ENCODE data around the gene TGFB1I1. TPM values are rescaled to one million over a fixed set of nuclear protein-coding genes. Genes with fewer than 3 reads are reported as not detected.
"Not testable (repeated sequence)": the region's sequence is repeated elsewhere in the genome, so short reads cannot be mapped to it uniquely, and the experiment has no call there.

The TGFB1I1 gene
- total RNA-seq, 1 experiment from 2014 or later = 4.3 TPM

DNA sequence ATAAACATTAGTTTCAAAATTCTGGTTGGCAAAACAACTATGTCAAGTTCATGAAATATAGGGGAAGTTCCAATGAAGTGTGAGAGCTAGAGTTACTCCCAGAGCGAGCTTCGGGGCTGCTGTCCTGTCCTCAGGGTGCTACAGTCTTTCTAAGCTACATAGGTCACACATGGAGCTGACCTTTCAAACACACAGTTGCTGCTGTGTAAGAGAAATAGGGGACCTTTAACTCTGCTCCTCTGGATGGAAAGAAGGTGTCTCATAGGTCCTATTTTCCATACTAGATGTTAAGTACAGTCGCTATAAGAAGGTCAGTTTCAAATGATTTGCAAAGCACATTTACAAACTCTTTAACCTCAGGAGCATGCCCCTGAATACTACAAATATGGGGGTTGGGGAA is 49.4 kb downstream of the TGFB1I1 start:
- H3K36me3 Mint-ChIP-seq = peaks cover 16% of the 10 kb centered on the region
- no peak overlapping the region for H3K4me3 Mint-ChIP-seq
- peaks cover 4% of the 10 kb centered on the region for H3K4me1 Mint-ChIP-seq
- ChIA-PET POLR2A (no interaction called here), CTCF (no interaction called here)
- DNase-seq (ENCODE audit: low spot score) (no peak), ATAC-seq (no peak)
- H3K9me3 Mint-ChIP-seq = peaks cover 19% of the 10 kb centered on the region
- H3K27ac Mint-ChIP-seq = no peak overlapping the region
- peaks cover 20% of the 10 kb centered on the region for H3K27me3 Mint-ChIP-seq (ENCODE audit: low read depth)
- TF ChIP-seq, protein P1, sequence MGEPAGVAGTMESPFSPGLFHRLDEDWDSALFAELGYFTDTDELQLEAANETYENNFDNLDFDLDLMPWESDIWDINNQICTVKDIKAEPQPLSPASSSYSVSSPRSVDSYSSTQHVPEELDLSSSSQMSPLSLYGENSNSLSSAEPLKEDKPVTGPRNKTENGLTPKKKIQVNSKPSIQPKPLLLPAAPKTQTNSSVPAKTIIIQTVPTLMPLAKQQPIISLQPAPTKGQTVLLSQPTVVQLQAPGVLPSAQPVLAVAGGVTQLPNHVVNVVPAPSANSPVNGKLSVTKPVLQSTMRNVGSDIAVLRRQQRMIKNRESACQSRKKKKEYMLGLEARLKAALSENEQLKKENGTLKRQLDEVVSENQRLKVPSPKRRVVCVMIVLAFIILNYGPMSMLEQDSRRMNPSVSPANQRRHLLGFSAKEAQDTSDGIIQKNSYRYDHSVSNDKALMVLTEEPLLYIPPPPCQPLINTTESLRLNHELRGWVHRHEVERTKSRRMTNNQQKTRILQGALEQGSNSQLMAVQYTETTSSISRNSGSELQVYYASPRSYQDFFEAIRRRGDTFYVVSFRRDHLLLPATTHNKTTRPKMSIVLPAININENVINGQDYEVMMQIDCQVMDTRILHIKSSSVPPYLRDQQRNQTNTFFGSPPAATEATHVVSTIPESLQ (CRISPR knock-in tag; IDR thresholded peaks at IDR 0.05) = no peak

DNA sequence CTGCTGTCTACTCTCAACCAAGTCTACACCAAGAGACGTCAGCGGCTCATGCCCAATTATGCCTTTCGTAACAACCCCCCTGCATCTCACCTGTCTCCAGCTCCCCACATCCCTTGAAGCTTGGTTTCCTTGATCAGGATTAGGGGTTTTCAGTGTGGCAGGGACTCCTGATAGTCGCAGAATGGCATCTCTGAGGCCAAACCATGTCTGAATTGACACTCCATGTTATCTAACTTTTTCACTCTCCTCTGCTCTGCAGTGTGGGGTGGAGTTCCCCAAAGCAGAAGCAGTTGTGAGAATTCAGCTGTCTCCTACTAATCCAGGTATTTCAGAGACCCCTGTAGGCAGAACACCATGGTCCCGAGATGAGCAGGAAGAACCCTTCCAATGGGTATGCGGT is 50.1 kb downstream of the TGFB1I1 start:
- no peak for DNase-seq (ENCODE audit: low spot score)
- Mint-ChIP-seq H3K4me1 (peaks cover 4% of the 10 kb centered on the region), H3K9me3 (peaks cover 12% of the 10 kb centered on the region), H3K4me3 (no peak overlapping the region), H3K36me3 (peaks cover 9% of the 10 kb centered on the region), H3K27me3 (ENCODE audit: low read depth) (peaks cover 22% of the 10 kb centered on the region), H3K27ac (no peak overlapping the region)
- TF ChIP-seq ZNF263 (CRISPR knock-in tag; IDR thresholded peaks at IDR 0.05; ENCODE audit: low read depth) = no peak
- TF ChIP-seq ZNF138 (CRISPR knock-in tag; conservative IDR thresholded peaks at IDR 0.05) = no peak
- no peak for TF ChIP-seq MXD4 (CRISPR knock-in tag; IDR thresholded peaks at IDR 0.05; ENCODE audit: borderline replicate concordance)
- no peak for TF ChIP-seq TCF7 (CRISPR knock-in tag; IDR thresholded peaks at IDR 0.05; ENCODE audit: low read depth)
- no peak for TF ChIP-seq RELA (CRISPR knock-in tag; IDR thresholded peaks at IDR 0.05; ENCODE audit: borderline replicate concordance)
- no peak for TF ChIP-seq FOXK1 (CRISPR knock-in tag; IDR thresholded peaks at IDR 0.05)
- TF ChIP-seq, protein P2, sequence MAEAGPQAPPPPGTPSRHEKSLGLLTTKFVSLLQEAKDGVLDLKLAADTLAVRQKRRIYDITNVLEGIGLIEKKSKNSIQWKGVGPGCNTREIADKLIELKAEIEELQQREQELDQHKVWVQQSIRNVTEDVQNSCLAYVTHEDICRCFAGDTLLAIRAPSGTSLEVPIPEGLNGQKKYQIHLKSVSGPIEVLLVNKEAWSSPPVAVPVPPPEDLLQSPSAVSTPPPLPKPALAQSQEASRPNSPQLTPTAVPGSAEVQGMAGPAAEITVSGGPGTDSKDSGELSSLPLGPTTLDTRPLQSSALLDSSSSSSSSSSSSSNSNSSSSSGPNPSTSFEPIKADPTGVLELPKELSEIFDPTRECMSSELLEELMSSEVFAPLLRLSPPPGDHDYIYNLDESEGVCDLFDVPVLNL (CRISPR knock-in tag; IDR thresholded peaks at IDR 0.05; ENCODE audit: borderline replicate concordance, low read depth) = no peak
- no peak for TF ChIP-seq TP53 (CRISPR knock-in tag; IDR thresholded peaks at IDR 0.05)
- no peak for TF ChIP-seq OVOL2 (CRISPR knock-in tag; IDR thresholded peaks at IDR 0.05; ENCODE audit: borderline replicate concordance)
- no peak for TF ChIP-seq JUN (CRISPR knock-in tag; IDR thresholded peaks at IDR 0.05)
- TF ChIP-seq, protein P3, sequence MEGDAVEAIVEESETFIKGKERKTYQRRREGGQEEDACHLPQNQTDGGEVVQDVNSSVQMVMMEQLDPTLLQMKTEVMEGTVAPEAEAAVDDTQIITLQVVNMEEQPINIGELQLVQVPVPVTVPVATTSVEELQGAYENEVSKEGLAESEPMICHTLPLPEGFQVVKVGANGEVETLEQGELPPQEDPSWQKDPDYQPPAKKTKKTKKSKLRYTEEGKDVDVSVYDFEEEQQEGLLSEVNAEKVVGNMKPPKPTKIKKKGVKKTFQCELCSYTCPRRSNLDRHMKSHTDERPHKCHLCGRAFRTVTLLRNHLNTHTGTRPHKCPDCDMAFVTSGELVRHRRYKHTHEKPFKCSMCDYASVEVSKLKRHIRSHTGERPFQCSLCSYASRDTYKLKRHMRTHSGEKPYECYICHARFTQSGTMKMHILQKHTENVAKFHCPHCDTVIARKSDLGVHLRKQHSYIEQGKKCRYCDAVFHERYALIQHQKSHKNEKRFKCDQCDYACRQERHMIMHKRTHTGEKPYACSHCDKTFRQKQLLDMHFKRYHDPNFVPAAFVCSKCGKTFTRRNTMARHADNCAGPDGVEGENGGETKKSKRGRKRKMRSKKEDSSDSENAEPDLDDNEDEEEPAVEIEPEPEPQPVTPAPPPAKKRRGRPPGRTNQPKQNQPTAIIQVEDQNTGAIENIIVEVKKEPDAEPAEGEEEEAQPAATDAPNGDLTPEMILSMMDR (IDR thresholded peaks at IDR 0.05) = no peak
- TF ChIP-seq GRHL2 (CRISPR knock-in tag; IDR thresholded peaks at IDR 0.05; ENCODE audit: insufficient replicate concordance, severe bottlenecking) = no peak
- TF ChIP-seq SMAD3 (CRISPR knock-in tag; IDR thresholded peaks at IDR 0.05; ENCODE audit: borderline replicate concordance) = no peak
- no peak for ATAC-seq
- CTCF ChIA-PET = no interaction called here
- POLR2A ChIA-PET = no interaction called here

DNA sequence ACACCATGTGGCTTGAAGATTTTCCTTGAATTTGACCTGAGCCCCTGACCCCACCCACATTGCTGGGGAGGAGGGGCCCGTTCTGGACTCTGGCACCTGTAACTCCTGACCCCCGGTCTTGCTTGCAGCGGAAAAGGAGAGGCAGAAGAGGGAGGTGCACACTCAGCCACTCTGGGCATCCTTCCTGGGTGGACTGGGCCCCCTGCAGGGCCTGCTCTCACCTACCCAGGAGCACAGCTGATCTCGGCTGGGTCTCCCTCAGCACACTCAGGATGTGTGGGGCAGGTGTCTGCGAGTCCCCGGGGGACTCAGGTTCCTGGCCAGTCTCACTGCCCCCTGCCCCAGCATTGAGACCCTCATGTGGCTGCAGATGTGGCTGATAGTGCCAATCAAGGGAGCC is 51.8 kb downstream of the TGFB1I1 start:
- Mint-ChIP-seq H3K27me3 (ENCODE audit: low read depth) (peaks cover 19% of the 10 kb centered on the region), H3K4me1 (peaks cover 17% of the 10 kb centered on the region)
- H3K9me3 Mint-ChIP-seq; H3K36me3 Mint-ChIP-seq; H3K27ac Mint-ChIP-seq; CTCF ChIA-PET; POLR2A ChIA-PET; ATAC-seq; DNase-seq (ENCODE audit: low spot score); H3K4me3 Mint-ChIP-seq: not testable (repeated sequence)

DNA sequence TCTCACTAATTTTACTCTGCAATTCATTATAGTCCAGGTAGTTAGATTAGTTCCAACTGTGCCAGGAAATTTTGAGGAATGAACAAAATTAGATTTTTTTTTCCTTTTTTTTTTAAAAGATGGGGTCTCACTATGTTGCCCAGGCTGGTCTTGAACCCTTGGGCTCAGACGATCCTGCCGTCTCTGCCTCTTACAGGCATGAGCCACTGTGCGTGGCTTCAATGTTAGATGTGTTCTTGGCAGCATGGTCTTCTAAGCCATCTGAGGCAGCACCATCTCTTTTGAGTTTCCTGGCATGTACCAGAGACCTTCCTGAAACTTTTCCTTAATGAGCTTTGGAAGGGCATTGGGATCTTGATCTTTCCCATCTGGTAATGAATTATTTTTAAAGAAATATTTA is 53.2 kb downstream of the TGFB1I1 start:
- Mint-ChIP-seq H3K4me3 (no peak overlapping the region), H3K27me3 (ENCODE audit: low read depth) (peaks cover 19% of the 10 kb centered on the region), H3K4me1 (peaks cover 26% of the 10 kb centered on the region), H3K36me3 (no peaks in the 10 kb centered on the region), H3K27ac (no peak overlapping the region), H3K9me3 (no peaks in the 10 kb centered on the region)
- ChIA-PET POLR2A (no interaction called here), CTCF (no interaction called here)
- no peak for DNase-seq (ENCODE audit: low spot score)
- ATAC-seq = no peak
- TF ChIP-seq, protein P4, sequence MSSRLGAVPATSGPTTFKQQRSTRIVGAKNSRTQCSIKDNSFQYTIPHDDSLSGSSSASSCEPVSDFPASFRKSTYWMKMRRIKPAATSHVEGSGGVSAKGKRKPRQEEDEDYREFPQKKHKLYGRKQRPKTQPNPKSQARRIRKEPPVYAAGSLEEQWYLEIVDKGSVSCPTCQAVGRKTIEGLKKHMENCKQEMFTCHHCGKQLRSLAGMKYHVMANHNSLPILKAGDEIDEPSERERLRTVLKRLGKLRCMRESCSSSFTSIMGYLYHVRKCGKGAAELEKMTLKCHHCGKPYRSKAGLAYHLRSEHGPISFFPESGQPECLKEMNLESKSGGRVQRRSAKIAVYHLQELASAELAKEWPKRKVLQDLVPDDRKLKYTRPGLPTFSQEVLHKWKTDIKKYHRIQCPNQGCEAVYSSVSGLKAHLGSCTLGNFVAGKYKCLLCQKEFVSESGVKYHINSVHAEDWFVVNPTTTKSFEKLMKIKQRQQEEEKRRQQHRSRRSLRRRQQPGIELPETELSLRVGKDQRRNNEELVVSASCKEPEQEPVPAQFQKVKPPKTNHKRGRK (CRISPR knock-in tag; IDR thresholded peaks at IDR 0.05; ENCODE audit: borderline replicate concordance) = no peak
- TF ChIP-seq ZNF219 (CRISPR knock-in tag; IDR thresholded peaks at IDR 0.05; ENCODE audit: borderline replicate concordance) = no peak
- TF ChIP-seq, protein P3 (IDR thresholded peaks at IDR 0.05) = no peak
- TF ChIP-seq HMGA2 (CRISPR knock-in tag; IDR thresholded peaks at IDR 0.05) = no peak
- no peak for TF ChIP-seq ELF4 (CRISPR knock-in tag; IDR thresholded peaks at IDR 0.05; ENCODE audit: low read depth)
- no peak for TF ChIP-seq KAT7 (CRISPR knock-in tag; IDR thresholded peaks at IDR 0.05; ENCODE audit: borderline replicate concordance)
- TF ChIP-seq, protein P5, sequence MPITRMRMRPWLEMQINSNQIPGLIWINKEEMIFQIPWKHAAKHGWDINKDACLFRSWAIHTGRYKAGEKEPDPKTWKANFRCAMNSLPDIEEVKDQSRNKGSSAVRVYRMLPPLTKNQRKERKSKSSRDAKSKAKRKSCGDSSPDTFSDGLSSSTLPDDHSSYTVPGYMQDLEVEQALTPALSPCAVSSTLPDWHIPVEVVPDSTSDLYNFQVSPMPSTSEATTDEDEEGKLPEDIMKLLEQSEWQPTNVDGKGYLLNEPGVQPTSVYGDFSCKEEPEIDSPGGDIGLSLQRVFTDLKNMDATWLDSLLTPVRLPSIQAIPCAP (CRISPR knock-in tag; IDR thresholded peaks at IDR 0.05) = no peak
- TF ChIP-seq ZNF232 (CRISPR knock-in tag; IDR thresholded peaks at IDR 0.05) = no peak

Measured in WTC11 (cell line).